ENCODE data around the gene CPA4.
"Not testable (repeated sequence)": the region's sequence is repeated elsewhere in the genome, so short reads cannot be mapped to it uniquely, and the experiment has no call there.

Gene CPA4

GRCh38 chr7:130301501-130302020 lies 8.6 kb downstream of the CPA4 start:
- no peak for DNase-seq (ENCODE audit: low read depth in 1 of 2, low spot score in 1 of 2)

GRCh38 chr7:130302649-130303048 lies 9.7 kb downstream of the CPA4 start:
- no peak for DNase-seq (ENCODE audit: low read depth in 1 of 2, low spot score in 1 of 2)

- no peak for DNase-seq (ENCODE audit: low read depth in 1 of 2, low spot score in 1 of 2)
Measured at GRCh38 chr7:130303127-130303526, 10.2 kb downstream of the CPA4 start.

GRCh38 chr7:130303551-130303950 lies 10.6 kb downstream of the CPA4 start:
- no peak for DNase-seq (ENCODE audit: low read depth in 1 of 2, low spot score in 1 of 2)

GRCh38 chr7:130303982-130304381 lies 11.0 kb downstream of the CPA4 start:
- DNase-seq (ENCODE audit: low read depth in 1 of 2, low spot score in 1 of 2) = no peak

GRCh38 chr7:130304878-130305277 lies 11.9 kb downstream of the CPA4 start:
- DNase-seq (ENCODE audit: low read depth in 1 of 2, low spot score in 1 of 2) = no peak

GRCh38 chr7:130305433-130306042 lies 12.6 kb downstream of the CPA4 start:
- DNase-seq (ENCODE audit: low read depth in 1 of 2, low spot score in 1 of 2) = no peak

- DNase-seq (ENCODE audit: low read depth in 1 of 2, low spot score in 1 of 2) = no peak
Measured at GRCh38 chr7:130309986-130310385, 17.0 kb downstream of the CPA4 start.

GRCh38 chr7:130314305-130314704 lies 21.3 kb downstream of the CPA4 start:
- DNase-seq (ENCODE audit: low read depth in 1 of 2, low spot score in 1 of 2) = no peak

- no peak for DNase-seq (ENCODE audit: low read depth in 1 of 2, low spot score in 1 of 2)
Measured at GRCh38 chr7:130319541-130319940, 26.6 kb downstream of the CPA4 start.

GRCh38 chr7:130321542-130322229 lies 28.7 kb downstream of the CPA4 start:
- DNase-seq (ENCODE audit: low read depth in 1 of 2, low spot score in 1 of 2) = not testable (repeated sequence)

- no peak for DNase-seq (ENCODE audit: low read depth in 1 of 2, low spot score in 1 of 2)
Measured at GRCh38 chr7:130322615-130323014, 29.7 kb downstream of the CPA4 start.

GRCh38 chr7:130324306-130324943 lies 31.5 kb downstream of the CPA4 start:
- no peak for DNase-seq (ENCODE audit: low read depth in 1 of 2, low spot score in 1 of 2)

- DNase-seq (ENCODE audit: low read depth in 1 of 2, low spot score in 1 of 2) = no peak
Measured at GRCh38 chr7:130329681-130330080, 36.7 kb downstream of the CPA4 start.

- DNase-seq (ENCODE audit: low read depth in 1 of 2, low spot score in 1 of 2) = no peak
Measured at GRCh38 chr7:130332259-130333053, 39.5 kb downstream of the CPA4 start.

- no peak for DNase-seq (ENCODE audit: low read depth in 1 of 2, low spot score in 1 of 2)
Measured at GRCh38 chr7:130333832-130334231, 40.9 kb downstream of the CPA4 start.

- no peak for DNase-seq (ENCODE audit: low read depth in 1 of 2, low spot score in 1 of 2)
Measured at GRCh38 chr7:130334274-130334673, 41.3 kb downstream of the CPA4 start.

- DNase-seq (ENCODE audit: low read depth in 1 of 2, low spot score in 1 of 2) = no peak
Measured at GRCh38 chr7:130337410-130337971, 44.5 kb downstream of the CPA4 start.

GRCh38 chr7:130338233-130338632 lies 45.3 kb downstream of the CPA4 start:
- DNase-seq (ENCODE audit: low read depth in 1 of 2, low spot score in 1 of 2) = no peak

- no peak for DNase-seq (ENCODE audit: low read depth in 1 of 2, low spot score in 1 of 2)
Measured at GRCh38 chr7:130341882-130342281, 48.9 kb downstream of the CPA4 start.

- DNase-seq (ENCODE audit: low read depth in 1 of 2, low spot score in 1 of 2) = no peak
Measured at GRCh38 chr7:130342701-130343380, 49.9 kb downstream of the CPA4 start.

All from activated T-helper 1 cell treated with anti-CD3 and anti-CD28 coated beads, Interleukin-2, amount 50 U/mL, for 16 hours (primary cell).